HEK293 (cell line): ENCODE results near the gene PRPF4.

Experiments used
- CTCF ChIA-PET: fragments of 350-600 bp; formaldehyde crosslinking; extraction: SDS; loops from one replicate; lab custom pipeline; 2021; ENCODE audit warnings: antibody characterized with exemption; lab: Yijun Ruan, JAX
- POLR2A ChIA-PET: fragments of 300-600 bp; formaldehyde crosslinking; extraction: SDS; loops from one replicate; lab custom pipeline; 2020; ENCODE audit warnings: antibody characterized with exemption, inconsistent platforms; lab: Yijun Ruan, JAX
- H3K27ac ChIP-seq: fragments of 200-500 bp; sonication (Bioruptor generic); 2 replicates; pipeline ENCODE4 v1.5.1; 2014; ENCODE audit warnings: low read depth, low read length, control low read depth, inconsistent platforms; ENCODE audit errors: extremely low read depth
- H3K36me3 ChIP-seq, 2 experiments: fragments of 200-500 bp in 1 of 2; sonication (Bioruptor generic) in 1 of 2; 1 replicate in 1 of 2; 2 replicates in 1 of 2; pipeline ENCODE4 v1.5.1; 2014 to 2017; ENCODE audit warnings: inconsistent platforms in 2 of 2, low read length in 2 of 2; ENCODE audit not compliant: control insufficient read depth in 2 of 2, insufficient read depth in 1 of 2
- H3K4me1 ChIP-seq: fragments of 200-500 bp; sonication (Bioruptor generic); 2 replicates; pipeline ENCODE4 v1.5.1; 2014; ENCODE audit warnings: mild to moderate bottlenecking, low read length, inconsistent platforms; ENCODE audit not compliant: control insufficient read depth, insufficient read depth
- H3K4me3 ChIP-seq: 2 replicates; pipeline ENCODE4 v1.5.1; 2011; ENCODE audit warnings: low read depth, mild to moderate bottlenecking, control low read depth, low read length, moderate library complexity
- H3K9me3 ChIP-seq: fragments of 200-500 bp; sonication (Bioruptor generic); 2 replicates; pipeline ENCODE4 v1.5.1; 2014; ENCODE audit warnings: low read depth, low read length, inconsistent platforms; ENCODE audit not compliant: control insufficient read depth, insufficient read depth
- HIC1 ChIP-seq: fragments of 450-650 bp; formaldehyde crosslinking; IDR thresholded peaks from 2 replicates; pipeline ENCODE4 v1.5.1; 2016; ENCODE audit warnings: missing biosample characterization, missing genetic modification characterization
- PBX3 ChIP-seq: sonication (generic); formaldehyde crosslinking; IDR thresholded peaks from 2 replicates; pipeline ENCODE4 v1.8.1; 2022; ENCODE audit warnings: mild to moderate bottlenecking, moderate library complexity, missing genetic modification reagents
- REPIN1 ChIP-seq: fragments of 450-650 bp; formaldehyde crosslinking; IDR thresholded peaks from 2 replicates; pipeline ENCODE4 v1.5.1; 2017; ENCODE audit warnings: missing biosample characterization, missing genetic modification characterization, low read depth
- REST ChIP-seq: fragments of 450-650 bp; formaldehyde crosslinking; IDR thresholded peaks from 2 replicates; pipeline ENCODE4 v1.5.1; 2016; ENCODE audit warnings: missing biosample characterization, missing genetic modification characterization
- SP7 ChIP-seq: fragments of 450-650 bp; formaldehyde crosslinking; IDR thresholded peaks from 2 replicates; pipeline ENCODE4 v1.5.1; 2016; ENCODE audit warnings: missing biosample characterization, missing genetic modification characterization
- TSHZ1 ChIP-seq: fragments of 450-650 bp; formaldehyde crosslinking; IDR thresholded peaks from 2 replicates; pipeline ENCODE4 v1.5.1; 2016; ENCODE audit warnings: missing biosample characterization, missing genetic modification characterization, borderline replicate concordance
- ZBTB1 ChIP-seq: fragments of 450-650 bp; formaldehyde crosslinking; IDR thresholded peaks from 2 replicates; pipeline ENCODE4 v1.5.1; 2016; ENCODE audit warnings: missing biosample characterization, missing genetic modification characterization
- ZBTB11 ChIP-seq: fragments of 450-650 bp; formaldehyde crosslinking; conservative IDR thresholded peaks from 2 replicates; pipeline ENCODE4 v1.5.1; 2016; ENCODE audit warnings: low read depth, missing biosample characterization, missing genetic modification characterization
- ZFP69B ChIP-seq: fragments of 450-650 bp; formaldehyde crosslinking; IDR thresholded peaks from 2 replicates; pipeline ENCODE4 v1.5.1; 2016; ENCODE audit warnings: missing biosample characterization, missing genetic modification characterization
- ZNF121 ChIP-seq: fragments of 450-650 bp; formaldehyde crosslinking; IDR thresholded peaks from 2 replicates; pipeline ENCODE4 v1.5.1; 2016; ENCODE audit warnings: missing biosample characterization, missing genetic modification characterization
- ZNF157 ChIP-seq: fragments of 450-650 bp; formaldehyde crosslinking; IDR thresholded peaks from 2 replicates; pipeline ENCODE4 v1.5.1; 2016; ENCODE audit warnings: missing biosample characterization, missing genetic modification characterization
- ZNF202 ChIP-seq: fragments of 450-650 bp; formaldehyde crosslinking; IDR thresholded peaks from 2 replicates; pipeline ENCODE4 v1.5.1; 2016; ENCODE audit warnings: missing biosample characterization, missing genetic modification characterization, borderline replicate concordance
- ZNF211 ChIP-seq: fragments of 450-650 bp; formaldehyde crosslinking; IDR thresholded peaks from 2 replicates; pipeline ENCODE4 v1.5.1; 2016; ENCODE audit warnings: low read depth, missing biosample characterization, missing genetic modification characterization
- ZNF248 ChIP-seq: fragments of 450-650 bp; formaldehyde crosslinking; IDR thresholded peaks from 2 replicates; pipeline ENCODE4 v1.5.1; 2017; ENCODE audit warnings: missing biosample characterization, missing genetic modification characterization
- ZNF426 ChIP-seq: fragments of 450-650 bp; formaldehyde crosslinking; IDR thresholded peaks from 2 replicates; pipeline ENCODE4 v1.5.1; 2017; ENCODE audit warnings: missing biosample characterization, missing genetic modification characterization, mild to moderate bottlenecking, inconsistent platforms, moderate library complexity
- ZNF48 ChIP-seq: fragments of 450-650 bp; formaldehyde crosslinking; IDR thresholded peaks from 2 replicates; pipeline ENCODE4 v1.5.1; 2016; ENCODE audit warnings: missing biosample characterization, missing genetic modification characterization
- ZNF513 ChIP-seq: fragments of 450-650 bp; IDR thresholded peaks from 2 replicates; pipeline ENCODE4 v1.5.1; 2018; ENCODE audit warnings: missing biosample characterization, missing genetic modification characterization
- ZNF514 ChIP-seq: fragments of 450-650 bp; formaldehyde crosslinking; IDR thresholded peaks from 2 replicates; pipeline ENCODE4 v1.5.1; 2016; ENCODE audit warnings: missing biosample characterization, missing genetic modification characterization
- ZNF555 ChIP-seq: fragments of 450-650 bp; formaldehyde crosslinking; conservative IDR thresholded peaks from 2 replicates; pipeline ENCODE4 v1.5.1; 2017; ENCODE audit warnings: missing biosample characterization, mild to moderate bottlenecking, missing genetic modification characterization, inconsistent platforms
- ZNF585B ChIP-seq: fragments of 450-650 bp; formaldehyde crosslinking; IDR thresholded peaks from 2 replicates; pipeline ENCODE4 v1.5.1; 2016; ENCODE audit warnings: missing biosample characterization, missing genetic modification characterization
- ZNF747 ChIP-seq: fragments of 450-650 bp; formaldehyde crosslinking; IDR thresholded peaks from 2 replicates; pipeline ENCODE4 v1.5.1; 2016; ENCODE audit warnings: missing biosample characterization, missing genetic modification characterization
- ZNF776 ChIP-seq: fragments of 450-650 bp; formaldehyde crosslinking; IDR thresholded peaks from 2 replicates; pipeline ENCODE4 v1.5.0; 2017; ENCODE audit warnings: missing biosample characterization, missing genetic modification characterization, borderline replicate concordance
- ZSCAN23 ChIP-seq: fragments of 450-650 bp; formaldehyde crosslinking; IDR thresholded peaks from 2 replicates; pipeline ENCODE4 v1.5.1; 2016; ENCODE audit warnings: missing biosample characterization, missing genetic modification characterization

PRPF4 gene

GRCh38 chr9:113320051-113320450 lies 44.6 kb downstream of the PRPF4 start (continued):
- TF ChIP-seq ZBTB11 (tag by site-specific recombination), result no peak
- TF ChIP-seq ZNF248, result no peak
- no peak for TF ChIP-seq ZNF426
- TF ChIP-seq ZNF747, result no peak
- TF ChIP-seq ZSCAN23, result no peak
- TF ChIP-seq PBX3 (CRISPR knock-in tag), result no peak
- no peak for TF ChIP-seq ZNF48 (tag by site-specific recombination)
- no peak for TF ChIP-seq HIC1
- TF ChIP-seq ZNF514 (tag by site-specific recombination), result no peak
- TF ChIP-seq ZNF211, result no peak
- TF ChIP-seq ZNF202 (tag by site-specific recombination), result no peak
- no peak for TF ChIP-seq ZNF513 (tag by site-specific recombination)
- no peak for TF ChIP-seq ZNF555 (tag by site-specific recombination)
- TF ChIP-seq, all 188 proteins: peak for 0

- Histone ChIP-seq H3K9me3 (no peaks in the 10 kb centered on the region), H3K36me3 (no peaks in the 10 kb centered on the region), H3K27ac (no peak overlapping the region), H3K4me1 (no peaks in the 10 kb centered on the region), H3K4me3 (no peak overlapping the region)
- POLR2A ChIA-PET, result interaction anchor here (2.2 kb wide), 1 partner anchor 17 kb away, joined by 7 read pairs; the partner anchor contains the start of gene WDR31
- CTCF ChIA-PET, result interaction anchor here (0.6 kb wide), 1 partner anchor 1016 kb away, joined by 4 read pairs; no protein-coding TSS in a partner anchor
- TF ChIP-seq ZNF585B (tag by site-specific recombination), result no peak
- TF ChIP-seq ZNF121 (tag by site-specific recombination), result no peak
- no peak for TF ChIP-seq ZNF202 (tag by site-specific recombination)
- no peak for TF ChIP-seq SP7 (tag by site-specific recombination)
- TF ChIP-seq ZBTB1 (tag by site-specific recombination), result no peak
- TF ChIP-seq ZFP69B (tag by site-specific recombination), result no peak
- no peak for TF ChIP-seq REST (tag by site-specific recombination)
- TF ChIP-seq ZNF776 (tag by site-specific recombination), result no peak
- no peak for TF ChIP-seq REPIN1
- TF ChIP-seq TSHZ1 (tag by site-specific recombination), result no peak
- TF ChIP-seq ZNF157 (tag by site-specific recombination), result no peak
Measured at GRCh38 chr9:113322671-113323070, 47.2 kb downstream of the PRPF4 start.
